ENCODE data around the gene PRSS27. TPM values are rescaled to one million over a fixed set of nuclear protein-coding genes. Genes with fewer than 3 reads are reported as not detected.

Gene PRSS27
- total and polyA plus RNA-seq, 2 experiments from 2014 or later, result 12.1 to 17.0 TPM

GRCh38 chr16:2706085-2706484 lies 13.9 kb downstream of the PRSS27 start:
- Histone ChIP-seq H3K4me3 (no peak overlapping the region), H3K9me3 (ENCODE audit: low read depth) (no peaks in the 10 kb centered on the region), H3K36me3 (peaks cover 13% of the 10 kb centered on the region), H3K4me1 (ENCODE audit: low read depth) (no peaks in the 10 kb centered on the region), H3K27me3 (no peaks in the 10 kb centered on the region), H3K27ac (no peak overlapping the region)
- TF ChIP-seq CTCF (IDR thresholded peaks at IDR 0.05; ENCODE audit: low read depth, low read length), result no peak
- DNase-seq (ENCODE audit: low read depth in 1 of 2, low spot score in 1 of 2), result no peak

- Histone ChIP-seq H3K27ac (no peak overlapping the region), H3K36me3 (peaks cover 18% of the 10 kb centered on the region), H3K27me3 (no peaks in the 10 kb centered on the region), H3K4me1 (ENCODE audit: low read depth) (no peaks in the 10 kb centered on the region), H3K9me3 (ENCODE audit: low read depth) (no peaks in the 10 kb centered on the region), H3K4me3 (no peak overlapping the region)
- no peak for DNase-seq (ENCODE audit: low read depth in 1 of 2, low spot score in 1 of 2)
- no peak for TF ChIP-seq CTCF (IDR thresholded peaks at IDR 0.05; ENCODE audit: low read depth, low read length)
These were observed 14.7 kb downstream of the PRSS27 start for GRCh38 chr16:2705351-2705750.

GRCh38 chr16:2704983-2705275 lies 15.1 kb downstream of the PRSS27 start:
- Histone ChIP-seq H3K36me3 (peaks cover 18% of the 10 kb centered on the region), H3K9me3 (ENCODE audit: low read depth) (no peaks in the 10 kb centered on the region), H3K4me3 (no peak overlapping the region), H3K4me1 (ENCODE audit: low read depth) (no peaks in the 10 kb centered on the region), H3K27me3 (no peaks in the 10 kb centered on the region), H3K27ac (no peak overlapping the region)
- no peak for DNase-seq (ENCODE audit: low read depth in 1 of 2, low spot score in 1 of 2)
- no peak for TF ChIP-seq CTCF (IDR thresholded peaks at IDR 0.05; ENCODE audit: low read depth, low read length)

- no peak for TF ChIP-seq CTCF (IDR thresholded peaks at IDR 0.05; ENCODE audit: low read depth, low read length)
- no peak for DNase-seq (ENCODE audit: low read depth in 1 of 2, low spot score in 1 of 2)
- Histone ChIP-seq H3K4me3 (no peak overlapping the region), H3K9me3 (ENCODE audit: low read depth) (no peaks in the 10 kb centered on the region), H3K27ac (no peak overlapping the region), H3K27me3 (no peaks in the 10 kb centered on the region), H3K36me3 (peaks cover 18% of the 10 kb centered on the region), H3K4me1 (ENCODE audit: low read depth) (no peaks in the 10 kb centered on the region)
These were observed 15.7 kb downstream of the PRSS27 start for GRCh38 chr16:2704166-2704982.

GRCh38 chr16:2702871-2703745 lies 16.9 kb downstream of the PRSS27 start:
- DNase-seq (ENCODE audit: low read depth in 1 of 2, low spot score in 1 of 2), result no peak
- no peaks in the 10 kb centered on the region for H3K4me1 ChIP-seq (ENCODE audit: low read depth)
- H3K27me3 ChIP-seq, result no peaks in the 10 kb centered on the region
- peaks cover 17% of the 10 kb centered on the region for H3K36me3 ChIP-seq
- no peak overlapping the region for H3K4me3 ChIP-seq
- no peaks in the 10 kb centered on the region for H3K9me3 ChIP-seq (ENCODE audit: low read depth)
- no peak overlapping the region for H3K27ac ChIP-seq
- TF ChIP-seq CTCF (IDR thresholded peaks at IDR 0.05; ENCODE audit: low read depth, low read length), result no peak
